OCI-LY7 (cell line): ENCODE results near the gene PRKRA.

Experiments
- CTCF ChIP-seq: fragments of 200-600 bp; sonication (generic); conservative IDR thresholded peaks from 2 replicates; pipeline ENCODE4 v1.5.1; 2014; ENCODE audit warnings: mild to moderate bottlenecking, antibody characterized with exemption, low read length, moderate library complexity, mixed read lengths
- EZH2phosphoT487 ChIP-seq: fragments of 200-600 bp; sonication (generic); IDR thresholded peaks from 2 replicates; pipeline ENCODE4 v1.6.1; 2018; ENCODE audit warnings: low read depth, borderline replicate concordance, mild to moderate bottlenecking, mixed run types, antibody characterized with exemption, low read length, moderate library complexity, mixed read lengths

GRCh38 chr2:178498137-178498536 is 47.2 kb upstream of the PRKRA start:
- no peak for TF ChIP-seq CTCF
- TF ChIP-seq EZH2phosphoT487, result no peak
